Measurements from ENCODE around the gene RNF144A. TPM values are rescaled to one million over a fixed set of nuclear protein-coding genes. Genes with fewer than 3 reads are reported as not detected.

The RNF144A gene
- total and polyA plus RNA-seq, 2 experiments from 2014 or later = 0.60 to 3.5 TPM

DNA sequence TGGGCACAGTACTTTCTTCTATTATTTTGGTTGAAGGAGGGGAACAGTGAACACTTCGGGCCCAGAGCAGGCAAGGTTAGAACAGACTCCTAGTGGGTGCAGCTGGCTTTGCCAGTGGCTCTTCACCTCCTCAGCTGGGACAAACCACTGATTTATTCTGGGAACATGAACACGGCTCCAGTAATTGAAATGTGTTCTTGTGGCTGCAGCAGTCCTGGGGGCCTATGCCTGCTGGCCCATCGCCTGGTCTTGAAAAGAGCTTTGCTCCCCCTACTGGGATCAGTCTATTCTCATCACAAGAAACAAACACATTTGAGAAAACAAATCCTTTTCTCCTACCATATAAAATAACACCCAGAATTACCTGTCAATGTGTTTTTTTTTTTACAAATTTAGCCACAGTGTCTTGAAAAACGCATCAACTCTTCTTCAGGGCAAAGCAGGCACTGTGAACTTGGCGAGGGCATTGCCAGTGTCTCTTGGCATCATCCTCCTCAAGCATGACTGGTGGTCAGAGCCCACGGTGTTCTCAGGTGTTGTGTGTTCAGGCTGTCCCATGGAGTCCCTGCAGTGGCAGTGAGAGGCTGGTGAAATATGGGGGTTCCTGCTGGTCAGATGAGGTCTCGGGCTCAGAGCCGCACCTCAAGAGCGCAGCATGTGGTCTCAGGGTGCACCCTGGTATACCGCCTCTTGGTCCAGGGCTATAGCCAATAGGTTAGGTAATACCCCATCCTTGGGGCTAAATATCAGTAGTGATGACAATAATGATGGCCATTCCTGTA, 51.3 kb downstream of the RNF144A start:
- H3K4me3 ChIP-seq = no peak overlapping the region
- no peaks in the 10 kb centered on the region for H3K9me3 ChIP-seq (ENCODE audit: low read depth)
- in situ Hi-C loops (cut with MboI) = no loop called here
- no peaks in the 10 kb centered on the region for H3K36me3 ChIP-seq (ENCODE audit: low read depth)
- no peaks in the 10 kb centered on the region for H3F3A ChIP-seq (ENCODE audit: insufficient read depth)
- H4K20me1 ChIP-seq (ENCODE audit: insufficient read depth) = no peaks in the 10 kb centered on the region
- WGBS, 2 experiments (ENCODE audit: low coverage in 1 of 2, low lambda C conversion rate in 2 of 2, missing lambda C conversion rate in 2 of 2) = 79 to 81% methylated on average over 10 of the region's 10 CpGs
- no peaks in the 10 kb centered on the region for H3K79me2 ChIP-seq (ENCODE audit: insufficient read depth)
- no peak overlapping the region for H2AFZ ChIP-seq
- H3K9me2 ChIP-seq (ENCODE audit: insufficient read depth) = no peaks in the 10 kb centered on the region
- no peak for DNase-seq
- H3K27me3 ChIP-seq (replicated peaks; ENCODE audit: insufficient read depth) = no peaks in the 10 kb centered on the region
- H3K9ac ChIP-seq = no peak overlapping the region
- no peak overlapping the region for H3K27ac ChIP-seq
- no peaks in the 10 kb centered on the region for H3K4me1 ChIP-seq (ENCODE audit: insufficient read depth)
- H3K4me2 ChIP-seq (ENCODE audit: unreplicated experiment) = no peak overlapping the region
- no peak for TF ChIP-seq EZH2 (IDR thresholded peaks at IDR 0.05; ENCODE audit: insufficient read depth, poor library complexity, severe bottlenecking)
- TF ChIP-seq EZH2phosphoT487 (IDR thresholded peaks at IDR 0.05; ENCODE audit: insufficient read depth, low read depth) = no peak

DNA sequence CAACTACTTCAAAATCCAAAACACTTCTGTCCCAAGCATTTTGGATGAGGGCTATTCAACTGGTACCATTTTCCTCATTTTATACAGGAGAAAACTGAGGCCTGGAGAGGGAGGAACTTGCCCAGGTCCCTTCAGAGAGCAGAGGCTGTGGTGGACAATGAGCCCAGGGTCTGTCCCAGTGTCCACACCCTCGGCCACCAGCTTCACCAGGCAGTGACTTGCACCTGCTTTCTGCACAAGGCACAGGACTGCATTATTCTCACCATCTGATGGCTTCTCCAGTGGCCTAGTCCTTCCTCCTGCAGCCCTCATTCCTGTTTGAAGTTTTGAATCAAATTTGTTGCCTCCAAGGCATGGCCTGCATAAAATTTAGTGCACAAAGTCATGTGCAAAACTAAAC, 53.3 kb downstream of the RNF144A start:
- H3K36me3 ChIP-seq (ENCODE audit: low read depth) = no peaks in the 10 kb centered on the region
- H3K27ac ChIP-seq = no peak overlapping the region
- H3K4me2 ChIP-seq (ENCODE audit: unreplicated experiment) = no peak overlapping the region
- H3K9ac ChIP-seq = no peak overlapping the region
- TF ChIP-seq EZH2 (IDR thresholded peaks at IDR 0.05; ENCODE audit: insufficient read depth, poor library complexity, severe bottlenecking) (no peak), EZH2phosphoT487 (IDR thresholded peaks at IDR 0.05; ENCODE audit: insufficient read depth, low read depth) (no peak)
- H3K9me2 ChIP-seq (ENCODE audit: insufficient read depth) = no peaks in the 10 kb centered on the region
- no peaks in the 10 kb centered on the region for H3F3A ChIP-seq (ENCODE audit: insufficient read depth)
- DNase-seq = no peak
- no peak overlapping the region for H3K4me3 ChIP-seq
- no peaks in the 10 kb centered on the region for H3K27me3 ChIP-seq (replicated peaks; ENCODE audit: insufficient read depth)
- H3K79me2 ChIP-seq (ENCODE audit: insufficient read depth) = no peaks in the 10 kb centered on the region
- in situ Hi-C loops (cut with MboI) = no loop called here
- WGBS, 2 experiments (ENCODE audit: low coverage in 1 of 2, low lambda C conversion rate in 2 of 2, missing lambda C conversion rate in 2 of 2) = 63 to 94% methylated on average over 1 of the region's 1 CpG
- no peaks in the 10 kb centered on the region for H4K20me1 ChIP-seq (ENCODE audit: insufficient read depth)
- H2AFZ ChIP-seq = no peak overlapping the region
- no peaks in the 10 kb centered on the region for H3K9me3 ChIP-seq (ENCODE audit: low read depth)
- H3K4me1 ChIP-seq (ENCODE audit: insufficient read depth) = 0 out of 2 replicates have a peak, but pooled peaks cover 6% of the 10 kb centered on the region

DNA sequence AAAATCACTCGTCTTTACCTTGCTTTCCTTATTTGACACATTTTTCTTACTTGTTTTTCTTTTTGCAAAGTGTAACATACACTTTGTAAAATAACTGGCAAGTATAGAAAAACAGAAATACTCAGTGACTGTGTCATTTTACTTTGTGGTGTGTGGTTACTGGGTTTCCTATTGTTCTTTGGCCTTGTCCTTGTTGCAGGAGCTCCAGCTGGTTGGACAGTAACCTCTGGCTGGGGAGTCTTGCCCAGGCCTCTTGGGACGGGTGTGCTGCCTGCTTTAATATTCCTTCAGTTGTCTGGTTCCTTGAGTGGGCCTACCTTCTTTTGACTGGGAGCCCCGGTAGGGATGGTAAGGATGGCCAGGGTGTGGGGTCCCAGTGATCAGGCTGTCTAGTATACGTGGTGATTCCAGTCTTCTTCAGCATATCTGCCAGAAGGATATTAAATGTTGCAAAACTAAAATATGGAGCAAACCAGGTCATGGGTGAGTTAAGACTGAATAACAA, 53.8 kb downstream of the RNF144A start:
- H4K20me1 ChIP-seq (ENCODE audit: insufficient read depth) = no peaks in the 10 kb centered on the region
- no peak overlapping the region for H3K9ac ChIP-seq
- H3K4me1 ChIP-seq (ENCODE audit: insufficient read depth) = 0 out of 2 replicates have a peak, but pooled peaks cover 6% of the 10 kb centered on the region
- H3K27me3 ChIP-seq (replicated peaks; ENCODE audit: insufficient read depth) = no peaks in the 10 kb centered on the region
- no peak overlapping the region for H3K27ac ChIP-seq
- H3K79me2 ChIP-seq (ENCODE audit: insufficient read depth) = no peaks in the 10 kb centered on the region
- no peak for DNase-seq
- H3K9me2 ChIP-seq (ENCODE audit: insufficient read depth) = no peaks in the 10 kb centered on the region
- H3K9me3 ChIP-seq (ENCODE audit: low read depth) = no peaks in the 10 kb centered on the region
- H2AFZ ChIP-seq = no peak overlapping the region
- no peak overlapping the region for H3K4me2 ChIP-seq (ENCODE audit: unreplicated experiment)
- TF ChIP-seq EZH2phosphoT487 (IDR thresholded peaks at IDR 0.05; ENCODE audit: insufficient read depth, low read depth) (no peak), EZH2 (IDR thresholded peaks at IDR 0.05; ENCODE audit: insufficient read depth, poor library complexity, severe bottlenecking) (no peak)
- H3F3A ChIP-seq (ENCODE audit: insufficient read depth) = no peaks in the 10 kb centered on the region
- in situ Hi-C loops (cut with MboI) = no loop called here
- no peak overlapping the region for H3K4me3 ChIP-seq
- H3K36me3 ChIP-seq (ENCODE audit: low read depth) = no peaks in the 10 kb centered on the region
- WGBS, 2 experiments (ENCODE audit: low coverage in 1 of 2, low lambda C conversion rate in 2 of 2, missing lambda C conversion rate in 2 of 2) = 78% methylated on average over 4 of the region's 4 CpGs

DNA sequence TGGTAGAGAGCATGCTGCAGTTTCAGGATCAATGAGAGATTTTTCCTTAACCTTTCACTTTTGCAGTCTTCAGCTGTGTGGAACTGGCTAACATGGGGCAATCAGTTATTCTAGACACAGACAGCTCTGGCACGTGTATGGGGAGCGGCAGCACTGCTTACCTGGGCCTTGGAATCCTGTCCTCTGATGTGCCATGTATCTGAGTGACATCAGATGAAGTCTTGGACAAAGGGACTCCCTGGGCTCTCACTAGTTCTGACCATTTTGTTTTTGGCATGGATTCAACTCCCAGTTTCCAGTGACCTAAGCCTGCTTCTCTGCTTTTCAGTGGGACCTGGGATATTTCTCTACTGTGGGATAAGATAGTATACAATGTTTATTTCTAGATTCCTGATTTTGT, 54.3 kb downstream of the RNF144A start:
- DNase-seq = no peak
- in situ Hi-C loops (cut with MboI) = no loop called here

More for the DNA sequence above, 54.3 kb downstream of the RNF144A start:
- H2AFZ ChIP-seq = no peak overlapping the region
- no peaks in the 10 kb centered on the region for H3F3A ChIP-seq (ENCODE audit: insufficient read depth)
- no peaks in the 10 kb centered on the region for H3K36me3 ChIP-seq (ENCODE audit: low read depth)
- no peaks in the 10 kb centered on the region for H3K79me2 ChIP-seq (ENCODE audit: insufficient read depth)
- no peak overlapping the region for H3K4me2 ChIP-seq (ENCODE audit: unreplicated experiment)
- H3K9me2 ChIP-seq (ENCODE audit: insufficient read depth) = no peaks in the 10 kb centered on the region
- no peak for TF ChIP-seq EZH2 (IDR thresholded peaks at IDR 0.05; ENCODE audit: insufficient read depth, poor library complexity, severe bottlenecking)
- no peak for TF ChIP-seq EZH2phosphoT487 (IDR thresholded peaks at IDR 0.05; ENCODE audit: insufficient read depth, low read depth)
- H3K27ac ChIP-seq = no peak overlapping the region
- no peak overlapping the region for H3K9ac ChIP-seq
- no peaks in the 10 kb centered on the region for H3K27me3 ChIP-seq (replicated peaks; ENCODE audit: insufficient read depth)
- H4K20me1 ChIP-seq (ENCODE audit: insufficient read depth) = no peaks in the 10 kb centered on the region
- H3K4me3 ChIP-seq = no peak overlapping the region
- WGBS, 2 experiments (ENCODE audit: low coverage in 1 of 2, low lambda C conversion rate in 2 of 2, missing lambda C conversion rate in 2 of 2) = 95 to 100% methylated on average over 2 of the region's 2 CpGs
- 0 out of 2 replicates have a peak, but pooled peaks cover 6% of the 10 kb centered on the region for H3K4me1 ChIP-seq (ENCODE audit: insufficient read depth)
- H3K9me3 ChIP-seq (ENCODE audit: low read depth) = no peaks in the 10 kb centered on the region
